ENCODE data around the gene GNG13.

DNA sequence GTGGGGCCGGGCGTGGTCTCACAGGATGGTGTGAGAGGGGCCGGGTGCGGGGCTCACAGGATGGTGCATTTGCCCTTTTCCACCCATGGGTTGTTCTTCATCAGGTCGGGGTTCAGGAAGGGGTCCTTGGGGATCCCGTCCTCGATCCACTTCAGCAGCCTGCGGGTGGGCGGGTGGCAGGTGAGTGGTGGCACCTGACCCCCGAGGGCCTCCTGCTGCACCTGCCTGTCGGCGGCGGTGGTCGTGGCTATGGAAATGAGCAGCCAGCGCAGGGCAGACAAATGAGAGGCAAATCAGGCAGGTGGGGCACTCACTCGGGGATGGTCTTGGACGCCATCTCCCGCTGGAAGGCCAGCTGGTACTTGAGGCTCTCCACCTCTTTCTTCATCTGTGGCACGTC lies 1.9 kb downstream of the GNG13 start:
- TF ChIP-seq CEBPB (IDR thresholded peaks at IDR 0.05) (no peak), ZBTB7A (IDR thresholded peaks at IDR 0.05; ENCODE audit: low read depth) (no peak), EP300 (IDR thresholded peaks at IDR 0.05; ENCODE audit: borderline replicate concordance) (no peak), CREB1 (IDR thresholded peaks at IDR 0.05; ENCODE audit: low read depth) (no peak), EGR1 (IDR thresholded peaks at IDR 0.05) (no peak), TCF12 (IDR thresholded peaks at IDR 0.05; ENCODE audit: low read depth) (no peak), RAD21 (IDR thresholded peaks at IDR 0.05; ENCODE audit: low read depth) (no peak), FOXM1 (IDR thresholded peaks at IDR 0.05; ENCODE audit: borderline replicate concordance, low read depth) (no peak)
- TF ChIP-seq, protein P1, sequence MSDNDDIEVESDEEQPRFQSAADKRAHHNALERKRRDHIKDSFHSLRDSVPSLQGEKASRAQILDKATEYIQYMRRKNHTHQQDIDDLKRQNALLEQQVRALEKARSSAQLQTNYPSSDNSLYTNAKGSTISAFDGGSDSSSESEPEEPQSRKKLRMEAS (IDR thresholded peaks at IDR 0.05): no peak
- TF ChIP-seq, protein P2, sequence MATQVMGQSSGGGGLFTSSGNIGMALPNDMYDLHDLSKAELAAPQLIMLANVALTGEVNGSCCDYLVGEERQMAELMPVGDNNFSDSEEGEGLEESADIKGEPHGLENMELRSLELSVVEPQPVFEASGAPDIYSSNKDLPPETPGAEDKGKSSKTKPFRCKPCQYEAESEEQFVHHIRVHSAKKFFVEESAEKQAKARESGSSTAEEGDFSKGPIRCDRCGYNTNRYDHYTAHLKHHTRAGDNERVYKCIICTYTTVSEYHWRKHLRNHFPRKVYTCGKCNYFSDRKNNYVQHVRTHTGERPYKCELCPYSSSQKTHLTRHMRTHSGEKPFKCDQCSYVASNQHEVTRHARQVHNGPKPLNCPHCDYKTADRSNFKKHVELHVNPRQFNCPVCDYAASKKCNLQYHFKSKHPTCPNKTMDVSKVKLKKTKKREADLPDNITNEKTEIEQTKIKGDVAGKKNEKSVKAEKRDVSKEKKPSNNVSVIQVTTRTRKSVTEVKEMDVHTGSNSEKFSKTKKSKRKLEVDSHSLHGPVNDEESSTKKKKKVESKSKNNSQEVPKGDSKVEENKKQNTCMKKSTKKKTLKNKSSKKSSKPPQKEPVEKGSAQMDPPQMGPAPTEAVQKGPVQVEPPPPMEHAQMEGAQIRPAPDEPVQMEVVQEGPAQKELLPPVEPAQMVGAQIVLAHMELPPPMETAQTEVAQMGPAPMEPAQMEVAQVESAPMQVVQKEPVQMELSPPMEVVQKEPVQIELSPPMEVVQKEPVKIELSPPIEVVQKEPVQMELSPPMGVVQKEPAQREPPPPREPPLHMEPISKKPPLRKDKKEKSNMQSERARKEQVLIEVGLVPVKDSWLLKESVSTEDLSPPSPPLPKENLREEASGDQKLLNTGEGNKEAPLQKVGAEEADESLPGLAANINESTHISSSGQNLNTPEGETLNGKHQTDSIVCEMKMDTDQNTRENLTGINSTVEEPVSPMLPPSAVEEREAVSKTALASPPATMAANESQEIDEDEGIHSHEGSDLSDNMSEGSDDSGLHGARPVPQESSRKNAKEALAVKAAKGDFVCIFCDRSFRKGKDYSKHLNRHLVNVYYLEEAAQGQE (IDR thresholded peaks at IDR 0.05; ENCODE audit: low read depth): no peak

All from Ishikawa (cell line).